Esophagus (tissue), 2 donors: ENCODE data around the gene SDSL. TPM values are rescaled to one million over a fixed set of nuclear protein-coding genes. Genes with fewer than 3 reads are reported as not detected.

Experiments used
- H3K27ac ChIP-seq, 2 donors: one replicate each; pipeline ENCODE4 v1.5.1; 2013; ENCODE audit warnings: low read depth in 2 of 2, mild to moderate bottlenecking in 2 of 2, inconsistent platforms in 1 of 2, low read length in 1 of 2, moderate library complexity in 1 of 2
- H3K27me3 ChIP-seq, 2 donors: one replicate each; pipeline ENCODE4 v1.6.1; 2013; ENCODE audit warnings: low read length in 2 of 2, control low read depth in 1 of 2, mild to moderate bottlenecking in 1 of 2; ENCODE audit not compliant: insufficient read depth in 2 of 2, control insufficient read depth in 1 of 2
- H3K36me3 ChIP-seq, 2 donors: one replicate each; pipeline ENCODE4 v1.6.1; 2013; ENCODE audit warnings: low read length in 1 of 2; ENCODE audit not compliant: control insufficient read depth in 2 of 2, insufficient read depth in 2 of 2
- H3K4me1 ChIP-seq, 2 donors: one replicate each; pipeline ENCODE4 v1.6.1; 2013; ENCODE audit warnings: low read length in 1 of 2; ENCODE audit not compliant: control insufficient read depth in 2 of 2, insufficient read depth in 2 of 2
- H3K4me3 ChIP-seq, 2 donors: one replicate each; pipeline ENCODE4 v1.5.1; 2013; ENCODE audit warnings: low read length in 2 of 2, mild to moderate bottlenecking in 2 of 2, low read depth in 1 of 2, moderate library complexity in 1 of 2
- H3K9me3 ChIP-seq, 2 donors: one replicate each; pipeline ENCODE4 v1.6.1; 2013; ENCODE audit warnings: mild to moderate bottlenecking in 2 of 2, low read depth in 1 of 2, low read length in 1 of 2, moderate library complexity in 1 of 2; ENCODE audit not compliant: control insufficient read depth in 2 of 2, insufficient read depth in 1 of 2
- WGBS, 2 donors: extraction: QIAGEN DNeasy Blood & Tissue Kit; methylation state at CpG; one replicate each; pipeline ENCODE4 v1.1.7; 2013; 5-methylcytosine and 5-hydroxymethylcytosine counted together
- polyA plus RNA-seq, 2 donors: library from polyadenylated mRNA; stranded (reverse); fragments of 200-250 nt; gene quantifications; one replicate each; pipeline ENCODE4 v1.2.3, GENCODE V29; 2013
- donor health status: healthy with polysubstance abuse.
- donor health status: Bipolar disorder and iron deficiency.

Gene SDSL
- polyA plus RNA-seq, 2 donors = 0.65 to 1.3 TPM

GRCh38 chr12:113395119-113395518 is 27.1 kb upstream of the SDSL start:
- WGBS, 2 donors = 78 to 80% methylated on average over 5 of the region's 5 CpGs
- H3K27me3 ChIP-seq = no peaks in the 10 kb centered on the region
- no peaks in the 10 kb centered on the region for H3K4me1 ChIP-seq
- H3K9me3 ChIP-seq = peaks cover 0 to 2% of the 10 kb centered on the region in 2 donors
- no peak overlapping the region for H3K4me3 ChIP-seq
- H3K36me3 ChIP-seq = peaks cover 0 to 1% of the 10 kb centered on the region in 2 donors
- H3K27ac ChIP-seq = no peak overlapping the region

GRCh38 chr12:113396200-113396599 is 26.0 kb upstream of the SDSL start:
- H3K27me3 ChIP-seq = no peaks in the 10 kb centered on the region
- no peaks in the 10 kb centered on the region for H3K36me3 ChIP-seq
- no peaks in the 10 kb centered on the region for H3K4me1 ChIP-seq
- H3K4me3 ChIP-seq = no peak overlapping the region
- H3K27ac ChIP-seq = no peak overlapping the region
- H3K9me3 ChIP-seq = peaks cover 0 to 2% of the 10 kb centered on the region in 2 donors

GRCh38 chr12:113396828-113397496 is 25.2 kb upstream of the SDSL start:
- WGBS, 2 donors = 56 to 66% methylated on average over 16 of the region's 16 CpGs
- no peaks in the 10 kb centered on the region for H3K4me1 ChIP-seq
- no peaks in the 10 kb centered on the region for H3K36me3 ChIP-seq
- H3K4me3 ChIP-seq = no peak overlapping the region
- no peak overlapping the region for H3K27ac ChIP-seq
- no peaks in the 10 kb centered on the region for H3K27me3 ChIP-seq
- peaks cover 0 to 2% of the 10 kb centered on the region in 2 donors for H3K9me3 ChIP-seq

GRCh38 chr12:113397497-113398197 is 24.5 kb upstream of the SDSL start:
- WGBS, 2 donors = 46 to 48% methylated on average over 10 of the region's 10 CpGs
- no peak overlapping the region for H3K27ac ChIP-seq
- H3K36me3 ChIP-seq = no peaks in the 10 kb centered on the region
- no peak overlapping the region for H3K4me3 ChIP-seq
- H3K27me3 ChIP-seq = no peaks in the 10 kb centered on the region
- peaks cover 0 to 2% of the 10 kb centered on the region in 2 donors for H3K9me3 ChIP-seq
- no peaks in the 10 kb centered on the region for H3K4me1 ChIP-seq

- no peaks in the 10 kb centered on the region for H3K36me3 ChIP-seq
- H3K27me3 ChIP-seq = no peaks in the 10 kb centered on the region
- H3K9me3 ChIP-seq = peaks cover 0 to 2% of the 10 kb centered on the region in 2 donors
- no peak overlapping the region for H3K4me3 ChIP-seq
- H3K27ac ChIP-seq = no peak overlapping the region
- no peaks in the 10 kb centered on the region for H3K4me1 ChIP-seq
- WGBS, 2 donors = 79% methylated on average over 26 of the region's 26 CpGs
Observed at GRCh38 chr12:113398346-113399290, 23.6 kb upstream of the SDSL start.

GRCh38 chr12:113399490-113399889 is 22.7 kb upstream of the SDSL start:
- WGBS, 2 donors = 84 to 87% methylated on average over 12 of the region's 12 CpGs

GRCh38 chr12:113400362-113400761 is 21.8 kb upstream of the SDSL start:
- Histone ChIP-seq H3K27ac (no peak overlapping the region), H3K4me3 (no peak overlapping the region), H3K36me3 (no peaks in the 10 kb centered on the region), H3K27me3 (no peaks in the 10 kb centered on the region), H3K9me3 (no peaks in the 10 kb centered on the region), H3K4me1 (no peaks in the 10 kb centered on the region)
- WGBS, 2 donors = 73% methylated on average over 4 of the region's 4 CpGs

More at GRCh38 chr12:113399490-113399889, 22.7 kb upstream of the SDSL start:
- Histone ChIP-seq H3K27ac (no peak overlapping the region), H3K4me1 (no peaks in the 10 kb centered on the region), H3K4me3 (no peak overlapping the region), H3K9me3 (peaks cover 0 to 2% of the 10 kb centered on the region in 2 donors), H3K36me3 (no peaks in the 10 kb centered on the region), H3K27me3 (no peaks in the 10 kb centered on the region)

GRCh38 chr12:113401066-113402000 is 20.8 kb upstream of the SDSL start:
- H3K4me3 ChIP-seq = no peak overlapping the region
- H3K4me1 ChIP-seq = no peaks in the 10 kb centered on the region
- no peaks in the 10 kb centered on the region for H3K27me3 ChIP-seq
- no peak overlapping the region for H3K27ac ChIP-seq
- WGBS, 2 donors = 69 to 80% methylated on average over 12 to 13 of the region's 13 CpGs
- H3K36me3 ChIP-seq = no peaks in the 10 kb centered on the region
- no peaks in the 10 kb centered on the region for H3K9me3 ChIP-seq
